GM18868 (cell line): Measurements from ENCODE around the gene OBP2A.
"Not testable (repeated sequence)": the region's sequence is repeated elsewhere in the genome, so short reads cannot be mapped to it uniquely, and the experiment has no call there.

Source experiments
- ATAC-seq: cut with Tn5 transposase; IDR thresholded peaks from one replicate; pipeline ENCODE4 v1.9.1; 2021; ENCODE audit warnings: mild to moderate bottlenecking, moderate library complexity; ENCODE audit not compliant: unreplicated experiment

The OBP2A gene

GRCh38 chr9:135545646-135546176 lies at the start of gene OBP2A:
OBP2A (plus strand) TSS chr9:135546126; CDS start chr9:135546181, 55 bp downstream.
- not testable (repeated sequence) for ATAC-seq

- ATAC-seq, result no peak
Measured at GRCh38 chr9:135498381-135499126, 47.4 kb upstream of the OBP2A start.

- no peak for ATAC-seq
Measured at GRCh38 chr9:135499326-135500070, 46.4 kb upstream of the OBP2A start.

- no peak for ATAC-seq
Measured at GRCh38 chr9:135500071-135500524, 45.8 kb upstream of the OBP2A start.

GRCh38 chr9:135500525-135501260 lies 45.2 kb upstream of the OBP2A start, which contains the start of gene MRPS2:
MRPS2 (plus strand) TSS chr9:135500682; CDS start chr9:135500711, 29 bp downstream.
- ATAC-seq, result peak; percentile 82

GRCh38 chr9:135501261-135502167 lies 44.4 kb upstream of the OBP2A start:
- ATAC-seq, result no peak

- ATAC-seq, result no peak
Measured at GRCh38 chr9:135502168-135502872, 43.6 kb upstream of the OBP2A start.

- no peak for ATAC-seq
Measured at GRCh38 chr9:135502873-135503321, 43.0 kb upstream of the OBP2A start.

GRCh38 chr9:135503371-135504261 lies 42.3 kb upstream of the OBP2A start:
- ATAC-seq, result no peak

- no peak for ATAC-seq
Measured at GRCh38 chr9:135504262-135505243, 41.4 kb upstream of the OBP2A start.

- no peak for ATAC-seq
Measured at GRCh38 chr9:135505406-135506187, 40.3 kb upstream of the OBP2A start.

GRCh38 chr9:135506327-135507103 lies 39.4 kb upstream of the OBP2A start:
- no peak for ATAC-seq

- ATAC-seq, result no peak
Measured at GRCh38 chr9:135507104-135508035, 38.6 kb upstream of the OBP2A start.

GRCh38 chr9:135508211-135508820 lies 37.6 kb upstream of the OBP2A start:
- no peak for ATAC-seq
